Suprapubic skin (tissue), 4 donors: Measurements from ENCODE around the gene TBXAS1.

ENCODE experiments used
- EP300 ChIP-seq: sonication (generic); formaldehyde crosslinking; IDR thresholded peaks from one replicate; pipeline ENCODE4 v1.6.1; 2017; ENCODE audit warnings: antibody characterized with exemption
- POLR2A ChIP-seq, 2 donors: fragments of 450-650 bp; IDR thresholded peaks; one replicate each; pipeline ENCODE4 v1.6.1; 2017; ENCODE audit warnings: antibody characterized with exemption in 2 of 2, mild to moderate bottlenecking in 2 of 2, moderate library complexity in 2 of 2
- POLR2AphosphoS5 ChIP-seq, 3 donors: sonication (generic); formaldehyde crosslinking; IDR thresholded peaks; one replicate each; pipeline ENCODE4 v1.6.1; 2017; ENCODE audit warnings: antibody characterized with exemption in 3 of 3
- TF ChIP-seq, protein P1 (sequence below), 2 donors: fragments of 200-600 bp in 1 of 2; fragments of 450-650 bp in 1 of 2; sonication (generic) in 1 of 2; IDR thresholded peaks; one replicate each; pipeline ENCODE4 v1.5.1; 2016 to 2019; ENCODE audit warnings: antibody characterized with exemption in 2 of 2, mild to moderate bottlenecking in 1 of 2, moderate library complexity in 1 of 2

DNA sequence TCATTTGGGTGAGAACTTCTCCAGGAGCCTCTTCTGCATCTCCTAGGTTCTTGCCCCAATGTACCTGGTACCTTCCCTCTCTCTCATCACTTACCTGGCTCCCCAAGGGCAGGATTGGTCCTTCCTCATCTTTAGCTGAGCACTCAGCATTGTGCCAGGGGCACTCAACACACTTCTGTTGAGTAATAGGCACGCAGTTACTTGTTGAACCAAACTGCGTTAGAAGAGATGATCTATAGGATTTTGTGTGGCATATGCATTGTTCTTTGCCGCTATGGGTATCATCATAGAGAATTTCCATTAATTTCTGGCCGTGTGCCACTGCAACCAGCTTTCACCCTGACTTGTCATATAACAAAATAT, 16.4 kb downstream of the TBXAS1 start:
- TF ChIP-seq POLR2A (IDR thresholded peaks at IDR 0.05) (no peak), EP300 (no peak), POLR2AphosphoS5 (IDR thresholded peaks at IDR 0.05) (no peak)
- TF ChIP-seq, protein P1, sequence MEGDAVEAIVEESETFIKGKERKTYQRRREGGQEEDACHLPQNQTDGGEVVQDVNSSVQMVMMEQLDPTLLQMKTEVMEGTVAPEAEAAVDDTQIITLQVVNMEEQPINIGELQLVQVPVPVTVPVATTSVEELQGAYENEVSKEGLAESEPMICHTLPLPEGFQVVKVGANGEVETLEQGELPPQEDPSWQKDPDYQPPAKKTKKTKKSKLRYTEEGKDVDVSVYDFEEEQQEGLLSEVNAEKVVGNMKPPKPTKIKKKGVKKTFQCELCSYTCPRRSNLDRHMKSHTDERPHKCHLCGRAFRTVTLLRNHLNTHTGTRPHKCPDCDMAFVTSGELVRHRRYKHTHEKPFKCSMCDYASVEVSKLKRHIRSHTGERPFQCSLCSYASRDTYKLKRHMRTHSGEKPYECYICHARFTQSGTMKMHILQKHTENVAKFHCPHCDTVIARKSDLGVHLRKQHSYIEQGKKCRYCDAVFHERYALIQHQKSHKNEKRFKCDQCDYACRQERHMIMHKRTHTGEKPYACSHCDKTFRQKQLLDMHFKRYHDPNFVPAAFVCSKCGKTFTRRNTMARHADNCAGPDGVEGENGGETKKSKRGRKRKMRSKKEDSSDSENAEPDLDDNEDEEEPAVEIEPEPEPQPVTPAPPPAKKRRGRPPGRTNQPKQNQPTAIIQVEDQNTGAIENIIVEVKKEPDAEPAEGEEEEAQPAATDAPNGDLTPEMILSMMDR (IDR thresholded peaks at IDR 0.05), result no peak
